HG03139 (cell line): ENCODE data around the gene ZBTB7C.

ENCODE experiments used
- ATAC-seq: cut with Tn5 transposase; IDR thresholded peaks from one replicate; pipeline ENCODE4 v1.9.1; 2021; ENCODE audit not compliant: unreplicated experiment

ZBTB7C gene

DNA sequence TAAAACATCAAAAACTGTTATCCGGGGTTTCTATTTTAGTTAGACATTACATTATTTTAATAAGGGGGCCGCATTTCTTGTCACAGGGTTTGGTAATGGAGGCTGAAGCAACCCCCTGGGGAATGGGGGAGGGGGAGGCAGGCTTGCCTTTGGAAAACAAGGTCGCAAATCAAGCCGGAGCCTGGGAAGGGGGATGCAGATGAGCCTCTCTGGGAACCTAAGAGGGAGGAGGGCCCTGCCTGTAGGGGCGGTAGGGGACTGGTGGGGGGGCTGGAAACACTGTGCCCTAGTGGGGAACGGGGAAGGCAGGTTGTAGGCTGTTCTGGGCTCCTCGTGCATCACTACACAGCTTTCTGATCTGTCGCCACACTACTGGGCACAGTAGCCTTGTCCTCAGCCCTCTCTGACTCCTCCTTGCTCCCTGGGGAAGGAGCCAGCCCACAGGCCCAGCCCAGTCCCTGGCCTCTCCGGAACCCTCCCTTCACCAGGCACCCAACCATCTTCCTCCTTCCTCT is 308.5 kb downstream of the ZBTB7C start:
- no peak for ATAC-seq

- ATAC-seq = no peak
These were observed 309.0 kb downstream of the ZBTB7C start for GRCh38 chr18:48100165-48100575.

GRCh38 chr18:48099481-48100164 is 309.6 kb downstream of the ZBTB7C start:
- ATAC-seq = no peak

GRCh38 chr18:48098538-48098937 is 310.6 kb downstream of the ZBTB7C start:
- ATAC-seq = no peak

- no peak for ATAC-seq
These were observed 311.2 kb downstream of the ZBTB7C start for GRCh38 chr18:48098007-48098406.

DNA sequence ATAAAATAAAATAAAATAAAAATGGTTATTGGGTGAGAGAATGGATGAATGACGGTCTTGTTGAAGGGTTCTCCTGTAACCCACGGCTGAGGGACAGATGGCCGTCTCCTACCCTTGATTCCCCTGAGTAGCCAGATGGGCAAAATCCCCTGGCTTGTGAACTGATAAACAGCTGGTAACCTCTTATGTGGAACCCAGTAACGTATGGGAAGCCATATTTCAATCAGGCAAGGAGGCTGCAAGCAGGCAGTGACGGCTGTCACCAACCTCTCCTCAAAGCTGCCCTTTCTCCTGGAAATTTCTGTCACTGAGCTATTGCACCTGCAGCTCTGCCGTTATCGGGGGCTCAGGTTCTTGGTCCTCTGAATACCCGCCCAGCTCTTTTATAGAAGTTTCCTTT is 313.5 kb downstream of the ZBTB7C start:
- no peak for ATAC-seq

- no peak for ATAC-seq
These were observed 316.1 kb downstream of the ZBTB7C start for GRCh38 chr18:48093104-48093503.

GRCh38 chr18:48091869-48092497 is 317.2 kb downstream of the ZBTB7C start:
- no peak for ATAC-seq

- no peak for ATAC-seq
These were observed 318.5 kb downstream of the ZBTB7C start for GRCh38 chr18:48090702-48091101.

DNA sequence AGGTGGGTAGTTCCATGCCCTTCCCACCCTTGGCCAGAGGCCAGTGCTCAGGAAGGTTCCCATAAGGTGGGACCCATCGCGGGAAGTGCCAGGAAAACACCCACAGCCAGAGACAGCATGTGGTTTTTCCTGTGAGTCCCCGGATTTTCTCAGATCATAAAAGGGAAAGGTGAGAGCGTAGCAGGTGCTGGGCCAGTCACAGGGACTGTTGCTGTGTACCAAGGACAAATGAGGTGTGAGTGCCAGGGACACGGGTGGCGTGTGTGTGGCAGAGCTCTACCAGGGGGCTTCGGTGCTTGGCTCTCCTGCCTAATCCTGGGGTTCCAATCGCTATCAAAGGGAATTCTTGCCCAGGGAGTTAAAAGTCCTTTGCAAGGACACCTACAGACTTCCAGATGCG is 319.2 kb downstream of the ZBTB7C start:
- ATAC-seq = no peak

DNA sequence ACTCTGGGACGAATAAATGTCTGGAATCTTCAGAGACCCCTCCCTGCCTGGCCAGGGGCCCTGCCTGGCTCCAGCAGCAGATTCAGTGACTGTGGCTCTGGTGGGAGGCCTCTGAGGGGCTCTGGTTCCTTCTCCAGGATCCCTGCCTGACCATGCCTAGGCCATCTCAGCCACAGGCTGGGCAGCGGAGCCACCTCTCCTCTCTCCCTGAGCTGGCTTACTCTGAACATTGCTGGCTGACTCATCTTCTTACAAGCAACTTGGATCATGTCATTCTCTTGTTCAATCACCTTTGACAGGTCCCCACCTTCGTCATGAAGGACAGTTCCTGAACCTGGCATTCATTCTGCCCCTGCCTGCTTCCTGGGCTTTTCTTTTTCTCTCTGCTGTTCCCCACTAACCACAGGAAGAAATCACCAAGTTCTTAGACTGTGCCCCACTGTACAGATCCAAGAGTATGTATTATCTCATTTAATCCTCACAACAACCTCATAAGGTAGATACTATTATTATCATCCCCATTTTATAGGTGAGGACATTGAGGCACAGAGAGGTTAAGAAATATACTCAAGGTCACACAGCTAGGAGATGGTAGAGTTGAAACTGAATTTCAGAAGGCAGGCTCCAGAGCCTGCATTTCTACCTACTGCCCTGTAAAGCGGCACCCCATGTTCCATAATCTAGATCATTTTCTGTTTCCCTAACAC is 323.2 kb downstream of the ZBTB7C start:
- no peak for ATAC-seq

- ATAC-seq = no peak
These were observed 324.3 kb downstream of the ZBTB7C start for GRCh38 chr18:48084858-48085257.

GRCh38 chr18:48084041-48084757 is 325.0 kb downstream of the ZBTB7C start:
- no peak for ATAC-seq

DNA sequence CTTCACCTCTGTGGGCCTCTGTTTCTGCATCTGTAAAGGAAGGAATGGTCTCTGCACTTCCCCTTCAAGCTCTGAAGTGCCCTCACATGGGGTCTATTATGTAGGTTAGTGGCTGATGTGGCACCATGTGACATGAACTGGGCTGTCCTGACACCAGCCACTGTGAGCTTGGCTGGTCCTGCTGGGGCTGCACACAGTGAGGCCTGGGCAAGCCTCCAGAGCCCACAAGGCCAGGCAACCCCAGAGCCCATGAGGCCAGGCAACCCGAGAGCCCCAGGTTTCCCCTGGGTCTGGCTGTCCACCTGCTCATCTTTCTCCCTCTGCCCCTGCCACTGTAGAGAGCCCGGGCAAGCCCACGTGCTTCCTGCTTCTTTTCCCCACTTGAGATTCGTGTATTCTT is 328.6 kb downstream of the ZBTB7C start:
- no peak for ATAC-seq

DNA sequence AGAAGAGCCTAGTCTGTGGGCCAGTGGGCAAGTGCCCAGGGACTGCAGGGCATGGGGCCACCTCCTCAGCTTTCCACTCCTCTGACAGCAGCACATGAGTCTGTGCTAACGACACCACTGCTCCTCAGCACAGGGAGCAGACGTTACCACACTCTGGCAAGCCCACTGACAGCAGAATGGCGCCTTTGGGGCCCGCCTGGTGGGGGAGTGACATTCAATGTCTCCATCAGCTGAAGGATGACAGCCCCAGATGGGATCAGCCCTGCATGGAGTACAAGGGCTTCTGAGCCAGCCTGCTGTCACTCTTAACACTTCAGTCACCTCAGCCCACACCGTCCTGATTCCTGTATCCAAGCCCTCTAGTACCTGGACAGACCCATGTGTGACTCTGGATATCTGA is 329.3 kb downstream of the ZBTB7C start:
- ATAC-seq = no peak

- no peak for ATAC-seq
These were observed 330.7 kb downstream of the ZBTB7C start for GRCh38 chr18:48078448-48078847.

DNA sequence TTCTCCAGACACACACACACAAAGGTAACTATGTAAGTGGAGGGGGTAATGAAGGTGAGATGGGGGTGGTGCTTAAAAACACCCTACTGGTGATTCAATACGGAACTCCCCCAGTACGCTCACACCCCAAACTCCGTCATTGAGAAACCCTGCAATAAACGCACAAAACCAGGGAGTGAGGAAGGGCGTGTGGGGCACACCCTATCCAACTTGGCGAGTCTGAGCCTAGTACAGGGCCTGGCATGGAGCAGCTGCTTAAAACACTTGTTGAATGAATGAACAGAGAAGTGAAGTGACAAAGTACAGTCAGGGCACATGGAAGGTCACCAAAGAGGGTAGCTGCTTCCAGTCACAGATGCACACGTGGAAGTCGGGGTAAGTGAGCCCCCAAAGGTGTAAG is 331.9 kb downstream of the ZBTB7C start:
- ATAC-seq = no peak

DNA sequence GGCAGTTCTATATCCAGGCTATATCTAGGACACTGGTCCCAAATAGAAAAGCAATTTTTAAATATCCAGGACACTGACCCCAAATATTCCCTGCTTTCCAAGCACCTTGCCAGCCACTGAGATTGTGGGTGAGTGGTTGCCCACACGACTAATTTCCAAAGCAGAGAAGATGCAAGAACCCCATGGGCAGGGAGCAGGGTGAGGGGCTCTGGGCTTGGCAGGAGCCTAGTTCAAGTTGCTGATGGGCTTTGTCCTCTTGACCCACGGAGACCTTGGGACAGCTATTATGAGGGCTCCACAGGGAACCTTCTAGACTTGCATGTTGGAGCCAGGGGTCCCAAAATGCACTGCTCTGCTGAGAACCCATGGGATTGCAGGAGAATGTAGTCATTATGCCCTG is 332.7 kb downstream of the ZBTB7C start:
- no peak for ATAC-seq

- no peak for ATAC-seq
These were observed 333.5 kb downstream of the ZBTB7C start for GRCh38 chr18:48075707-48076093.

DNA sequence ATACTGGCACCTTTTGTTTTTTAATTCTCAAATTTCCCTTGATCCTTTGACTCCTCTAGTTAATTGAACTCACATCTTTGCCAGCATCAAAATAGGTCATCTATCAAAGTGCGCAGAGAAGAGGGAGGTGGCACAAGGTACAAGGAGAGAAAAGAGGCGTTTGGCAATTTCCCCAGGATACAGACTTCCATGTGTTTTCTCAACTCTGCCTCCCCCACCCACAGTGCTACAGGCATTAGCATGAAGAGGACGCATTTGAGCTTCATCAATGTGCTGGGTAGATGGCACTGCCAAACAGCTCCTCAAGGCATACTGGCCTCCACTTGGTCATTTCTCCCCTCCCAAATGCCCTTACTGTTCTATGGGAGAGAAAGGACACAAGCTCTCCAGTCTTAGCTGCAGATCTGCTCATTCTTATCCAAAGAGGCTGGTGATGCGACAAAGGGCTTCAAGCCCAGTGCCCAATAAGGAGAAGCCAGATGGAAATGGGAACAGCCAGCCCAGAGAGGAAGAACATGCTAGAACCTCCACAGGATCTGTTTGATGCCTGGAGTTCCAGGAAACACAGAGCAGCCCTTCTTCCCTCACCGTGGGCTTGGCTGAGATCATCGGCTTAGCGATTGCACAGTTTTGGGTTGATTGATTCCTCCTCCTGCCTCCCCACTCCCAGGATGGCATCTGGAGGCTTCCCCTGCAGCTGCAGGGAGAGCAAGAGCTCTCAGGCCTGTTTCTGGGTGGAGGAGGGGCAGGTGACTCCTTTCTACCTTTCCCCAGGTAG is 334.1 kb downstream of the ZBTB7C start:
- ATAC-seq = no peak
